HG02852 (cell line): ENCODE results near the gene MAPK14.

Experiments
- ATAC-seq: cut with Tn5 transposase; IDR thresholded peaks from one replicate; pipeline ENCODE4 v1.9.1; 2021; ENCODE audit warnings: mild to moderate bottlenecking, moderate library complexity; ENCODE audit not compliant: unreplicated experiment

MAPK14 gene

DNA sequence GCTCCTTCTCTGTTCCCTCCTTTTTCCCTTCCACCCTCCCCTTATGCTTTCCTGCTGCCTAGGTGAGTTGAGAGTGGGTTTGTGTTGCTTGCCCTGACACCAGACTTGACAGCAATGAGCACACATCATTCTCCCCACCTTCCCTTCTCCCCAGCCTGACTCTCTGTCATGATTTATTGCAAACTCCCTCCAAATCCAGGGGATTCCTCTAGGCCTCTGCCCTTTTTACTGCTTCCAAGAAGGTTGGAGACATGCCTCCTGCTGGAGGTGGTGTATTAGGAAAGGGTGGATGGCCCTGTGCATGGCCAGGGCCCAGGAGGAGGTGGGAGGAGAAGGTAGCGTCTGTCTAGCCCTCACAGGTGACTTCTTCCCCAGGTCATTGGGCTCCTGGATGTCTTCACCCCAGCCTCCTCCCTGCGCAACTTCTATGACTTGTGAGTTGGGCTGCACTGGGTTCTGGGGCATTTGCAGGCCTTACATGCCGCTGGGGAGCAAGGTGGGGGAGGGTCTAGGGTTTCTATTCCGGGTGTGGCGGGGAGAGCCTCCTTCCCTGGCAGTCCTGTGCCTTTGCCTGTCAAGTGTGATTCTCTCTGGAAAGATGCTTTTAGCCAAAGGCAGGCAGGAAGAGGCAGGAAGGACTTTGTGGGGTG, 104.8 kb downstream of the MAPK14 start:
- no peak for ATAC-seq

DNA sequence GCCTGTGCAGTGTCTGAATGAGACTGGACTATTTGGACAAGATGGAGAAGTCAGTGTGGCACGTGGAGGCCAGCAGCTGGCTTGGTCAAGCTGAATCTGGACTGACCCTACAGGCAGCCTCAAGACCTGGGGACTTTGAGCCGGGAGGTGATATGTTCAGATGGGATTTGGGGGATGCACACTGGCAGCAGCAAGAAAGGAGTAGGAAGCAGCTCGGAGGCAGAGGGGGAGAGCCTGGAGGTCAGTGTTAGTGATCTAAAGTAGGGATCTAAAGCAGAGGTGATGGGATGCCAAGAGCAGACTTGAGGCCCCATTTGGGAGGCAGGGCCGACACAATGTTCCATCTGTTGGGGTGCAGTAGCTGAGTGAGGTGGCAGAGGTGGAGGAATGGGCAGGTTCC, 105.5 kb downstream of the MAPK14 start:
- ATAC-seq = no peak

DNA sequence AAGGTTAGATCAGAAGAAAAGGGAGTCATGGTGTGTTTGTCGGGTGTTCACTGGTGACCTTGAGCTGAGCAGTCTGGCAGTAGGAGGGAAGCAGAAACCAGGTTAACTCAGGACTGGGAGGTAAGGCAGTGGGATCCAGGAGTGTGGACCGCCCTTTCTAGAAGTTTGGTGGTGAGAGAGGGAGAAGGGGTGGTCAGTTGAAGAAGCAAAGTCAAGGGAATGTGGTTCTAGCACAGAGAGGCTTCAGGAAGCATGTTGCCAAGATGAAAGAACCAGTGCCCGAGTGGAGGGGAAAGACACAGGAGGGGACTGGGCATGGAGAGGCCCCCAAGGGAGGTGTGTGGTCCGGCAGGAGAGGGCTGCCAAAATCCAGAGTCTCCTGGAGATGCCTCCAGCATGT, 106.3 kb downstream of the MAPK14 start:
- ATAC-seq = no peak

DNA sequence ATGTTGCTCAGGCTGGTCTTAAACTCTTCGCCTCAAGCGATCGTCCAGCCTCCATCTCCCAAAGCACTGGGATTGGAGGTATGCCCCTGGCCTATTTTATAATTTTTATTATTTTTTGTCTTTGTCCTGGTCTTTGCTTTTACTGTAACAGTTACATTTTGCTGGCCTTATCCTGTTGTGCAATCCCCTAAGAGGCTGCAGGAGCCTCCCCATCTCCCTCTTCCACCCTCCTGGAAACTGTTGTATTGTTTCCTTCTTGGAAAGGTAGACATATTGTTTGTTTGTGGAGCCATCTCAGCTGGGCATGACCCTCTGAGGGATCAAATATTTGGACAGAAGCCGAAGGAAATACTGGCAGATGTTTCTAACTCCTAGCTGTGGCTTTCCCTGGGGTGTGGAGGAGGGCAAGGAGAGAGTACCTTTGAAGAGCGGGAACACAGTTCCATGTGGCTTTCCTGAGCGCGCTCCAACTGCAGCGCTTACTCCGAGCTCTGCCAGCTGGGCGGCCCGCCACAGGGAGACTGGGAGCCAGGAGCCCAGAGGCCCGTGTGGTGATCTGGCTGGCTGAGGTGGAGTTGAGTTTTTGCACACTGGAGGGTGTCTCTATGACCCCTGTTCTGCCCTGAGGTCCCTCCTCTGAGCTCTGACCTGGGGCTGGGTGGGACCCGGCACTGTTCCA, 107.6 kb downstream of the MAPK14 start:
- no peak for ATAC-seq

DNA sequence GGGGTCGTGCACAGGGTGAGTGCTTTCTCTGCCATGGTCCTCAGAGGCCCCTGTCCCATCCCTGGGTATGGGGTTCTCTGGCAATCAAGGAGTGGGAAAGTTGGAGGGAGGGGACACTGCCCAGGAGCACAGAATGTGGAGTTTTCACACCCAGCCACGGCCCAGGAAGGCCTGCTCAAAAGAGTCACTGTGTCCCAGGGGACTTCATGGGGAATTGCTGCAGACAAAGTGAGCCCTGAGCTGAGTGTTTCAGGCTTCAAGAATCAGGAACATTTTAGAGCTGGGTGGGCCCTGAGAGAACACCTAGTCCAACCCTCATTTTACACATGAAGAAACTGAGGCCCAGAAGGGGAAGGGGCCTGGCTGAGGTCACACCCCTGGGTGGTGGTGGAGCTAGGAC, 108.4 kb downstream of the MAPK14 start:
- ATAC-seq = no peak

DNA sequence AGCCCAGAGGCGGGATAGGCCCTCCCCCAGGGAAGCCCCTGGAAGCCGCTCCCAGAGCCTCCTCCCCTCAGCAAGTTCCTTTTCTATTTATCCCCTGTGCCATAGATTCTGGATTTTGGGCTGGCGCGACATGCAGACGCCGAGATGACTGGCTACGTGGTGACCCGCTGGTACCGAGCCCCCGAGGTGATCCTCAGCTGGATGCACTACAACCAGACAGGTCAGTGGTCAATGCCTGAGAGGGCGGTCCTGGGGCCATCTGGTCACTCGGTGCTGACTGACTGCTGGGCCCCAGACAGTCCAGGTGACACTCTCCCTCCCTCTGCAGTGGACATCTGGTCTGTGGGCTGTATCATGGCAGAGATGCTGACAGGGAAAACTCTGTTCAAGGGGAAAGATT, 108.9 kb downstream of the MAPK14 start:
- ATAC-seq = no peak

DNA sequence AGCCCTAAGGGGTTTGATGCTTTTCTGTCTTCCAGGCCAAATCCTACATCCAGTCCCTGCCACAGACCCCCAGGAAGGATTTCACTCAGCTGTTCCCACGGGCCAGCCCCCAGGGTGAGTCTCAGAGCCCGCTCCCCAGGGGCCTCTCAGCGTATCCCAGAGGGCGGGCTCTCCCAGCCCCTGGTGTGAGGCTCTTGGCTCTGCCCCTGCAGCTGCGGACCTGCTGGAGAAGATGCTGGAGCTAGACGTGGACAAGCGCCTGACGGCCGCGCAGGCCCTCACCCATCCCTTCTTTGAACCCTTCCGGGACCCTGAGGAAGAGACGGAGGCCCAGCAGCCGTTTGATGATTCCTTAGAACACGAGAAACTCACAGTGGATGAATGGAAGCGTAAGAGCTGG, 111.1 kb downstream of the MAPK14 start:
- ATAC-seq = no peak

DNA sequence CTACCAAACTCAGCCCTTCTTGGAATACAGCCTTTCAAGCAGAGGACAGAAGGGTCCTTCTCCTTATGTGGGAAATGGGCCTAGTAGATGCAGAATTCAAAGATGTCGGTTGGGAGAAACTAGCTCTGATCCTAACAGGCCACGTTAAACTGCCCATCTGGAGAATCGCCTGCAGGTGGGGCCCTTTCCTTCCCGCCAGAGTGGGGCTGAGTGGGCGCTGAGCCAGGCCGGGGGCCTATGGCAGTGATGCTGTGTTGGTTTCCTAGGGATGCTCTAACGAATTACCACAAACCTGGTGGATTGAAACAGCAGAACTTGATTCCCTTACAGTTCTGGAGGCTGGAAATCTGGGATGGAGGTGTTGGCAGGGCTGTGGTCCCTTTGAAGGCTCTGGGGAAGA, 111.8 kb downstream of the MAPK14 start:
- no peak for ATAC-seq

DNA sequence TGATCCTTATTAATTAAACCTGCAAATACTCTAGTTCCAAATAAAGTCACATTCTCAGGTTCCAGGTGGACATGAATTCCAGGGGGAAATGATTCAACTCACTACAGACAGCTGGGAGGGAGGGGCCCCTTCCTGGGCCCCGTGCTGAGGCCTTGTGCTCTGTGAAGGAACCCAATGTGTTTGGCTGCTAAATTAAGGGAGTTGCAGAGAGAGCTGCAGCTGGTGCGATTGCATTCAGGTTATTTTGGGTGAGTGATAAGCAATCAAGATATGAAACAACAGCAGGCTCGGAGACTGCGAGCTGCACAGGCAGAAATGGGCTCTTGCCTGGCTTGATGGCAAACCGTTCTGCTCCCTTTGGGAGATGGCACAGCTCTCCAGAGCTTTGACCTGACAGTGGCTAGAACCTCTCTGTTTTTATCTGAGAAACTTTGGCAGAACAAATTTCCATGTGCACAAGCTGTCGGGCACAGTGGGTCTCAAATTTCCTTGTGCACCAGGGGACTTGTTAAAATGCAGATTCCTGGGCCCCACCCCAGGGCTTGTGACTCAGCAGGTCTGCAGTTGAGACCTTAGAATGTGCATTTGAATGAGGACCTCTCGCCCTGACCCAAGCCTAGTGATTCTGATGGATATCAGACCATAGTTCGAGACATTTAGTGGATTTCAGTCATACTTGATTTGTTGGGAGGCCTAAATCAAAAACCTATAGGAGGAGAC, 112.5 kb downstream of the MAPK14 start:
- ATAC-seq = no peak

DNA sequence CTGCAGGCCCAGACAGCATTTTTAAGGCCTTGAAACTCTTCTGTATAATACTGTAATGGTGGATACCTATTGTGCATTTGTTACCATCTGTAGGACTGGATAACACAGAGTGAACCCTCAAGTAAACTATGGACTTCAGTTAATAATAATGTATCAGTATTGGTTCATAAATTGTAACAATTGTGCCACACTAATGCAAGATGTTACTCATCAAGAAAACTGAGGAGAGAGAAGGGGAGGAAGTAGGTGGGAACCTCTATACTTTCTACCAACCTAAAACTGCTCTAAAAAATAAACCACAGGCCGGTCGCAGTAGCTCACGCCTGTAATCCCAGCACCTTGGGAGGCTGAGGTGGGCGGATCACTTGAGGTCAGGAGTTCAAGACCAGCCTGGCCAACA, 113.5 kb downstream of the MAPK14 start:
- no peak for ATAC-seq

DNA sequence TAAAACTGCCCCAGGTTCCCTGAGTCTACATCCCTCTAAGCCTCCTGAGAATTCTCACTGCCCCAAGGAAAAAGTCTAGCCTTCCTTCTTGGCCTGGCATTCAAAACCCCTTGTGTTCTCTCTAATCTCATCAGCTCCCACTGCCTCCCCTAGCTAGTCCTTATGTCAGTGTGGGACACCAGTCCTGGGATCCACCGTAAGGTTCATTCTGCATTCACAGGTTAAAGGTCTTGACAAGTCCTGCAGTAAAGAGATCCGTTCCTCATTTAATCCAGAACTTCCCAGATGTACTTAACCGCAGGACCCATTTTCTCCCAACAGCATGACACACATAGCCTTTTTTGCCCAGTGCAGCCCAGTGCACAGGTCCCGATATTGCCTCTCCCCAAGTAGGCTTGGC, 114.4 kb downstream of the MAPK14 start:
- ATAC-seq = no peak

DNA sequence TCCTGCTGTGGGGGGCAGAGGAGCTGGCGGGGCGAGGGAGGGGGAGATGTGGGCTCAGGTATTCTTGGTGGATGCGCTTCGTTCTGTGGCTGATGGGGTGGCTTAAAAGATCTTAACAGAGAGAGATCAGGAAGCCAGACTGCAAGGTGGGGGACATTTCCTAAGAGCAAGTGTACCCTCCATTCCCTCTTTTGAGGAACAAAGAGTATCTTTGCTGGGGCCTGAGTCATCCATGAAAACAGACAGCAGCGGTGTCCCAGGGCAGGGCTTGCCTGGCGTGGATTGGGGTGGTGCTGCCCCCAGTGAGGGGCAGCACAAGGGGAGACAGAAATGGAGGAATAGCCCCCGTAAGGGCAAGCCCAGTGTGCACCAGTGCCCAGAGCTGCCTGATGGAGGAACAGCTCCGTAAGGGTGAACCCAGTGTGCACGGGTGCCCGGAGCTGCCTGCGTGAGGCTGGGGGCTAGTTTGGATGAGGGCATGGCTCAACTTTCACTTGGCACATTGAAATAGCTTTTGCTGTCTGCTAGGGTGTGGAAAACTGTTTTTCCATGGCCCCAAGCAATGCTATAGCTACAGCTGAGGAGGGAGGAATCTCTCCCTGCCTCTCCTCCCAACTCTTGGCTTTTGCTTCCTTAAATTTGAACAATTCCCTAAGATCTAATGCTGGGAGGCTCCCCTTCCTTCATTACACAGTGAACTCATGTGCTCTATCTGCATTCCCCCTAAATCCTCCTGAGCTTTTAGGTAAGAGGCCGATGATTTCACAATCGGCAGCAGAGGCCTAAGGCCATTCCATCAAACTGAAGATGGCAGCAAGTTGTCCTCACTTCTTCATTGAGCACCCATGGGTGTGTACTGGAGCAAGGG, 115.6 kb downstream of the MAPK14 start:
- no peak for ATAC-seq

DNA sequence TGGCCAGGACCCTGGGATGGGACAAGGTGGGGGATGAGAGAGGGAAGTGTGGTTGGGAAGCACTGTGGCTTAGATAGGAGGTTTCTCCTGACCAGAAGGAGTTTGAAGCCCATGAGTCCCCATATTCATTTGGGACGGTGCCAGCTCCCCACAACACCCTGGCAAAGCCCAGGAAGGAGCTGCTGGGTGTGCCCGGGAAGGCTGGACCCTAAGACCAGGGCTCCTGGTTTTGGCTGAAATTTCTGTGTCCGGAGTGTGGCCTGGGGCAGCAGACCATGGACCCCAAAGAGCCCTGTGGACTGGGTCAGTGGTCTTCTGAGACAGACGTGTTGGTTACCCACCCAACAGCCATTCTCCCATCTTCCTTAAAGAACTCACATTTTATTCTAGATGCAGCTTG, 117.9 kb downstream of the MAPK14 start:
- ATAC-seq = no peak

DNA sequence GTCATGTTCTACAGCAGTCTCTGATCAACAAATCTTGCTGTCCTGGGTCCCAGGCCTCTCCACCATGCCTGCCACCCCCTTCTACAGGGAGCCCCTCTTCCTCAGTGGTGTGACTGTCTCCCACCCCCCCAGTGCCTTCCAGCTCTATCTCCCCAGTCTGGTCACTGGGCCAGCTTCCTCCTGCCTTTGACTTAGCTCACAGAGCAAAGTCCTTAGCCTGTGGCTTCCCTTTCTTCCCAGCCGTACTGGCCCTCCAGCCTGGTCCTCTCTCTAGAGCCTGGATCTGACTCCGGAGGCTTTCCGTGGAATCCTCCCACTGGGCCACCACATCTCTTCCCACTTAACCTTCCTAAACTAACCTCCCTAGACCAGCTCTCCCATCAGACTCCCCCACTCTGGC, 119.7 kb downstream of the MAPK14 start:
- ATAC-seq = no peak

DNA sequence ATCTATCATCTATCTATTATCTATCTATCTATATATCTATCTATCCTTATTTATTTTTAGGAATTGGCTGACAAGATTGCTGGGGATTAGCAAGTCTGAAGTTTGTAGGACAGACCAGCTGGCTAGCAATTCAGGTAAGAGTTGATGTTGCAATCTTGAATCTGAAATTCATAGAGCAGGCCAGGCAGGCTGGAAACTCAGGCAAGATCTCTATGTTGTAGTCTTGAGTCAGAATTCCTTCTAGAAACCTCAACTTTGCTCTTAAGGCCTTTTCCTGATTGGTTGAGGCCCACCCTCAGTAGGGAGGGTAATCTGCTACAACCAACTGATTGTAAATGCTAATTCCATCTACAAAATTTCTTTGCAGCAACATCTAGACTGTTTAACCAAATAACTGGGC, 121.9 kb downstream of the MAPK14 start:
- no peak for ATAC-seq

DNA sequence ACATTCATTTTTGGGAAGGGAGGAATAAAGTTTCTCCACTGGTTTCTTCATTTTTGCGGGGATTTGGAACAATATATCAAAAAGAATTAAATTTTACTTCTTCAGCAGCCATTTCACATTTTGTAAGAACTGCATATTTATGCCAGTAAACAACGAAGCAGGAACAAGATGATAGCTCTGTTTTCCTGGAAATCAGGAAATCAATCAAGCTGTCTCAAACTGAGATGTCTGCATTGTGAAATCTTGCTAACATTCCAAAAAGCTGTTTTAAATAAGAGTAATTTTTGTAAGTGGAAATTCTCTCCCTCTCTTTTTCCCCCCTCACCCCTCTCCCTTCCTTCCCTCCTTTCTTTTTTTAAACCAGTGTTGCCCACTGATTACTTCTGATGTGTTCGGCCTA, 122.7 kb downstream of the MAPK14 start:
- no peak for ATAC-seq

DNA sequence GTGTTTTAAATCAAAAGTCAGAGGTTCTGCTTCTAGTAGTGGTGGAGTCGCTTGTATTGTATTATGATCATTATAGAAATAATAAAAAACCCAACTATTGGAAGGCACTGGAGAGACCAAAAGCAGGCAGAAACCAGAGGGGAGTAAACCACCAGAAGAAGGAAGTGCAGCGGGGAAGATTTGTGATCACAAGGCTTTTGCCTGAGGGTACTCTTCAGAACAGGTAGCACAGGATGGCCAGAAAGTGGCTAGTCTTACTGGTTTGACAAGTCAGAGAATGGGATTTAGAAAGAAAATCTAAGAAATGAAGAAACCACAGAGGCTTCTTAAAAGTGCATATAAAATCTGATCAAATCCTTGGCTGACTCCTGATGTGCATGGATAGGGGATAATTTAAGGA, 126.7 kb downstream of the MAPK14 start:
- no peak for ATAC-seq

DNA sequence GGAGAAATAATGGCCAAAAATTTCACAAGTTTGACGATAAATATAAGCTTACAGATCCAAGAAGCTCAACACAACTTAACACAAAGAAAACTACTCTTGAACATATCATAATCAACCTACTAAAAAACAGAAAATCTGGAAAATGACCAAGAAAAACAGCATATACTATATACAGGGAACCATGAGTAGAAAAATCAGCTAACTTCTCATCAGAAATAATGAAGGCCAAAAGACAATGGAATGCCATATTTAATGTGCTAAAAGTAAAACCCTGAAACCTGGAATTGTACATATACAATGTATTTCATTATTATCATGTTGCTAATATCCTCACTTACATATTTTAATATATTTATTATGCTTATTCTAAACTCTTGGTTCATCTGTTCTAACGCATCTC, 128.1 kb downstream of the MAPK14 start:
- no peak for ATAC-seq

DNA sequence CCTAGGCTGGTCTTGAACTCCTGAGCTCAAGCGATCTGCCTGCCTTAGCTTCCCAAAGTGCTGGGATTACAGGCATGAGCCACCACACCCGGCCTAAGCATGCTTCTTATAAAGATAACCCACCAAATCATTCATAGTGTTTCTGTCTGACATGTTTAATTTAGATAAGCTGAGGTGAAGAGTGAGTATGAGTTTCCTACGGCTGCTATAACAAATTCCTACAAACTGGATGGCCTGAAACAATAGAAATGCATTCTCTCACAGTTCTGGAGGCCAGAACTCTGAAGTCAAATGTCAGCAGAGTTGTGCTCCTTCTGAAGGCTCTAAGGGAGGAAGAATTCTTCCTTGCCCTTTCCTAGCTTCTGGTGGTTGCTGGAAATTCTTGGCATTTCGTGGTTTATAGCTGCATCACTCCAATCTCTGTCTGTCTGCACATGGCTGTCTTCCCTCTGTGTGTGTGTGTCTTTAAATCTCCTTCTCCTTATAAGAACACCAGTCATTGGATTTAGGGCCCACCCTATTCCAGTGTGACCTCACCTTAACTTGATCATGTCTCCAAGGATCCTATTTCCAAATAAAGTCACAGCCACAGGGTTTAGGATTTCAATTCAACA, 132.6 kb downstream of the MAPK14 start:
- no peak for ATAC-seq
